Hepatocyte (in vitro differentiated cells): ENCODE results near the gene ATP2B1.

ENCODE experiments used
- CTCF ChIP-seq: fragments of 200-600 bp; sonication (generic); IDR thresholded peaks from 2 replicates; pipeline ENCODE4 v1.5.1; 2016; ENCODE audit warnings: antibody characterized with exemption, mild to moderate bottlenecking; ENCODE audit not compliant: poor library complexity
- EZH2 ChIP-seq: fragments of 200-600 bp; sonication (generic); IDR thresholded peaks from 2 replicates; pipeline ENCODE4 v1.6.1; 2016; ENCODE audit warnings: antibody characterized with exemption, mild to moderate bottlenecking, borderline replicate concordance

- TF ChIP-seq CTCF (no peak), EZH2 (no peak)
Observed at GRCh38 chr12:89686311-89686710, 22.3 kb downstream of the ATP2B1 start.
